ENCODE measurements around the gene HS3ST5.

DNA sequence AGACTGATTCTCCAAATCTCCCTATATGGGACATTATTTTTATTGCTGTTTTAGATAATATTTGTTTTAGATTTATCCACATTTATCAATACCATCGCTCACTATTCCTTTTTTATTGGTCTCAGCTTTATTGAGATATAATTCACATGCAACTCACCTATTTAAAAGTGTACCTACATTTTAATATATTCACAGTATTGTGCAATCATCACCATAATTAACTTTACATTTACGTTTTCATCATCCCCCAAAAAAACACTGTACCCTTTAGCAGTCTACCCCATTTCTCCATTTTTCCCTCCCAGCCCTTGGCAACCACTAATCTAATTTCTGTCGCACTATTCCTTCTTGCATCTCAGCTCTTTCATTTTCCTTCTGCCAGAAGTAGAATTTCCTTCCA is 261.1 kb downstream of the HS3ST5 start:
- TF ChIP-seq, protein P1, sequence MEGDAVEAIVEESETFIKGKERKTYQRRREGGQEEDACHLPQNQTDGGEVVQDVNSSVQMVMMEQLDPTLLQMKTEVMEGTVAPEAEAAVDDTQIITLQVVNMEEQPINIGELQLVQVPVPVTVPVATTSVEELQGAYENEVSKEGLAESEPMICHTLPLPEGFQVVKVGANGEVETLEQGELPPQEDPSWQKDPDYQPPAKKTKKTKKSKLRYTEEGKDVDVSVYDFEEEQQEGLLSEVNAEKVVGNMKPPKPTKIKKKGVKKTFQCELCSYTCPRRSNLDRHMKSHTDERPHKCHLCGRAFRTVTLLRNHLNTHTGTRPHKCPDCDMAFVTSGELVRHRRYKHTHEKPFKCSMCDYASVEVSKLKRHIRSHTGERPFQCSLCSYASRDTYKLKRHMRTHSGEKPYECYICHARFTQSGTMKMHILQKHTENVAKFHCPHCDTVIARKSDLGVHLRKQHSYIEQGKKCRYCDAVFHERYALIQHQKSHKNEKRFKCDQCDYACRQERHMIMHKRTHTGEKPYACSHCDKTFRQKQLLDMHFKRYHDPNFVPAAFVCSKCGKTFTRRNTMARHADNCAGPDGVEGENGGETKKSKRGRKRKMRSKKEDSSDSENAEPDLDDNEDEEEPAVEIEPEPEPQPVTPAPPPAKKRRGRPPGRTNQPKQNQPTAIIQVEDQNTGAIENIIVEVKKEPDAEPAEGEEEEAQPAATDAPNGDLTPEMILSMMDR (IDR thresholded peaks at IDR 0.05) = no peak
- no peak for TF ChIP-seq POLR2A (IDR thresholded peaks at IDR 0.05)
